DOHH2 (cell line): ENCODE data around the gene CFAP46.

Experiments used
- H3F3A ChIP-seq: fragments of 200-600 bp; sonication (generic), shearing (Covaris generic); 2 replicates; pipeline ENCODE4 v1.6.0; 2016; ENCODE audit warnings: antibody characterized with exemption, mild to moderate bottlenecking; ENCODE audit not compliant: control insufficient read depth, insufficient read depth
- H3K27ac ChIP-seq: fragments of 200-600 bp; sonication (generic); 2 replicates; pipeline ENCODE4 v1.5.1; 2014; ENCODE audit warnings: low read depth, mild to moderate bottlenecking, low read length, moderate library complexity
- H3K27me3 ChIP-seq: fragments of 200-600 bp; sonication (generic); 2 replicates; pipeline ENCODE4 v1.6.1; 2014; ENCODE audit warnings: mild to moderate bottlenecking, low read length, mixed read lengths; ENCODE audit not compliant: control insufficient read depth
- H3K36me3 ChIP-seq: fragments of 200-600 bp; sonication (generic); 2 replicates; pipeline ENCODE4 v1.6.1; 2014; ENCODE audit warnings: mild to moderate bottlenecking, low read length, moderate library complexity, mixed read lengths; ENCODE audit not compliant: control insufficient read depth
- H3K4me1 ChIP-seq: fragments of 200-600 bp; sonication (generic); 2 replicates; pipeline ENCODE4 v1.6.1; 2014; ENCODE audit warnings: mild to moderate bottlenecking, low read length, mixed read lengths; ENCODE audit not compliant: control insufficient read depth
- H3K4me2 ChIP-seq: fragments of 200-600 bp; sonication (generic); 2 replicates; pipeline ENCODE4 v1.6.0; 2014; ENCODE audit warnings: mild to moderate bottlenecking, low read length, moderate library complexity
- H3K4me3 ChIP-seq: fragments of 200-600 bp; sonication (generic); 2 replicates; pipeline ENCODE4 v1.5.1; 2014; ENCODE audit warnings: mild to moderate bottlenecking, low read length, mixed read lengths
- H3K79me2 ChIP-seq: fragments of 200-600 bp; sonication (generic); 2 replicates; pipeline ENCODE4 v1.6.1; 2014; ENCODE audit warnings: mild to moderate bottlenecking, low read length, mixed read lengths; ENCODE audit not compliant: control insufficient read depth
- H3K9me2 ChIP-seq: fragments of 200-600 bp; sonication (generic); replicated peaks from 2 replicates; pipeline ENCODE4 v1.6.1; 2014; ENCODE audit warnings: mild to moderate bottlenecking, low read length, mixed read lengths; ENCODE audit not compliant: control insufficient read depth
- H3K9me3 ChIP-seq: fragments of 200-600 bp; sonication (generic); 2 replicates; pipeline ENCODE4 v1.6.1; 2014; ENCODE audit warnings: antibody characterized with exemption, low read length, mixed read lengths; ENCODE audit not compliant: control insufficient read depth, insufficient read depth
- H4K20me1 ChIP-seq: fragments of 200-600 bp; sonication (generic); 2 replicates; pipeline ENCODE4 v1.6.0; 2014; ENCODE audit warnings: low read depth, mild to moderate bottlenecking, antibody characterized with exemption, low read length, moderate library complexity; ENCODE audit not compliant: control insufficient read depth, insufficient read depth
- EZH2phosphoT487 ChIP-seq: fragments of 200-600 bp; sonication (generic); IDR thresholded peaks from 2 replicates; pipeline ENCODE4 v1.6.1; 2017; ENCODE audit warnings: borderline replicate concordance, mild to moderate bottlenecking, antibody characterized with exemption, low read length, moderate library complexity, mixed read lengths
- TF ChIP-seq, protein P1 (sequence below): fragments of 200-600 bp; sonication (generic); IDR thresholded peaks from one replicate; pipeline ENCODE4 v1.5.1; 2014; ENCODE audit warnings: antibody characterized with exemption, mild to moderate bottlenecking, low read depth, low read length; ENCODE audit not compliant: poor library complexity, severe bottlenecking

Gene CFAP46

DNA sequence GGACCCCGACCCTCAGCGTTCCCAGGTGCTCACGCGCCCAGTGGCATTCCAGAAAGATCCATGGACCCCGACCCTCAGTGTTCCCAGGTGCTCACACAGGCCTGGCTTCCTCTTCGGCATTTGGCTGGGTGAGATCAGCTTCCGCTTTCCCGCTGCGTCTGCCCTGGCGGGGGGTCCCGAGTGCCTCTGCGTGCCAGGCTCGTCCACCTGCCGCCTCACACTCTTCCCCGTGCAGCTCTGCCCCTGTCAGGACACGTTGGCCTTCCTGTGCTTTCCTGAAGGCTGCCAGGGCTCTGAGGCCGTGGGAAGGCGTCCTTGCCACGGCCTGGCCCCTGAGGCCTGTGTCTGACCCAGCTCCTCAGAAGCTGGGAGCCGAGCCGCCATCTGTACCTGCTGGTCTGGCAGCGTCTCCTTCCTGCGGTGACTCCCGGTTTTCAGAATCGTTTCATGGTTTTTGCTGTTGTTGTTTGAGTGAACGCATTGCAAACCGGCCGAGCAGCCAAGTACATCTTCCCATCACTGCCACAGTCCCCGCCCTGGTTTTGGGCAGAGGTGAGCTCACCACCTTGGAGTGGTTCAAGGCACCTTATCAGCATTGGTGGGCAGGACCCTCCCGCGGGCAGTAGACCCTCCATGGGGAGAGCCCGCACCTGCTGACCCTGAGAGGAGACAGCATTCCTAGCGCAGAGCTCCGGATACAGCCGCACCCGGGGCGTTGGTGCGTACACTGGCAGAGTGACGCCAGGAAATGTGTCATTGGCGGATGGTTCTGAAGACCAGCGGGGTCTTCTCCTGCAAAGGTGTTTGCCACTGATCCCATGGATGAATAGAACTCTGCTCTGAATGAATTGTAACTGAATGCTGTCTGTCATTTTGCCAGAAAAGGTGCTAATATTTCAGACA, 173.8 kb downstream of the CFAP46 start:
- H3F3A ChIP-seq: no peaks in the 10 kb centered on the region; the same call in 1 of the 2 replicates
- peaks cover 64% of the 10 kb centered on the region for H3K9me3 ChIP-seq
- H3K27ac ChIP-seq: no peak overlapping the region
- no peaks in the 10 kb centered on the region for H3K4me1 ChIP-seq
- TF ChIP-seq, protein P1, sequence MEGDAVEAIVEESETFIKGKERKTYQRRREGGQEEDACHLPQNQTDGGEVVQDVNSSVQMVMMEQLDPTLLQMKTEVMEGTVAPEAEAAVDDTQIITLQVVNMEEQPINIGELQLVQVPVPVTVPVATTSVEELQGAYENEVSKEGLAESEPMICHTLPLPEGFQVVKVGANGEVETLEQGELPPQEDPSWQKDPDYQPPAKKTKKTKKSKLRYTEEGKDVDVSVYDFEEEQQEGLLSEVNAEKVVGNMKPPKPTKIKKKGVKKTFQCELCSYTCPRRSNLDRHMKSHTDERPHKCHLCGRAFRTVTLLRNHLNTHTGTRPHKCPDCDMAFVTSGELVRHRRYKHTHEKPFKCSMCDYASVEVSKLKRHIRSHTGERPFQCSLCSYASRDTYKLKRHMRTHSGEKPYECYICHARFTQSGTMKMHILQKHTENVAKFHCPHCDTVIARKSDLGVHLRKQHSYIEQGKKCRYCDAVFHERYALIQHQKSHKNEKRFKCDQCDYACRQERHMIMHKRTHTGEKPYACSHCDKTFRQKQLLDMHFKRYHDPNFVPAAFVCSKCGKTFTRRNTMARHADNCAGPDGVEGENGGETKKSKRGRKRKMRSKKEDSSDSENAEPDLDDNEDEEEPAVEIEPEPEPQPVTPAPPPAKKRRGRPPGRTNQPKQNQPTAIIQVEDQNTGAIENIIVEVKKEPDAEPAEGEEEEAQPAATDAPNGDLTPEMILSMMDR: no peak
- TF ChIP-seq EZH2phosphoT487: no peak
- no peaks in the 10 kb centered on the region for H3K36me3 ChIP-seq
- H3K4me2 ChIP-seq: no peak overlapping the region
- no peak overlapping the region for H3K4me3 ChIP-seq
- no peaks in the 10 kb centered on the region for H3K79me2 ChIP-seq
- no peaks in the 10 kb centered on the region for H3K27me3 ChIP-seq
- no peaks in the 10 kb centered on the region for H3K9me2 ChIP-seq
- no peaks in the 10 kb centered on the region for H4K20me1 ChIP-seq

DNA sequence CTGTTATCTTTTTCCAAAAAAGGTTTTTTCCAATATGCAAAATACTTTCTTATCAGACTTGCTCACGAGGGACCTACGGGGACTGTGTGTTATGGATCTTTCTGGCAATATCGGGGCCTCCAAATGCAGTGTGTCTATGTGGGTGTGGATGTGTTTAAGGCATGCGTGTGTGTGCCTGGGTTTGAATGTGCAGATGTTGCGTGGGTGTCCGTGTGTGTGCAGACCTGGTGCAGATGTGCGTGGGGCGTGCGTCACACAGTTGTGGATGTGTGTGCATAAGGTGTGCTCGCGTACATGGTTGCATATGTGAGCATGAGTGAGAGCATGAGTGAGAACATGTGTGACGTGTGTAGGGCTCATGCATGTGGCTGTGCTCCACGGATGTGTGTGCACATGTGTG, 176.1 kb downstream of the CFAP46 start:
- H3K9me3 ChIP-seq: peaks cover 59% of the 10 kb centered on the region
- H3F3A ChIP-seq: no peaks in the 10 kb centered on the region
- no peaks in the 10 kb centered on the region for H3K9me2 ChIP-seq
- no peaks in the 10 kb centered on the region for H3K27me3 ChIP-seq
- H3K36me3 ChIP-seq: no peaks in the 10 kb centered on the region
- H3K4me2 ChIP-seq: no peak overlapping the region
- H4K20me1 ChIP-seq: no peaks in the 10 kb centered on the region
- no peaks in the 10 kb centered on the region for H3K79me2 ChIP-seq
- TF ChIP-seq EZH2phosphoT487: no peak
- TF ChIP-seq, protein P1: no peak
- H3K4me1 ChIP-seq: no peaks in the 10 kb centered on the region
- H3K27ac ChIP-seq: no peak overlapping the region
- H3K4me3 ChIP-seq: no peak overlapping the region

DNA sequence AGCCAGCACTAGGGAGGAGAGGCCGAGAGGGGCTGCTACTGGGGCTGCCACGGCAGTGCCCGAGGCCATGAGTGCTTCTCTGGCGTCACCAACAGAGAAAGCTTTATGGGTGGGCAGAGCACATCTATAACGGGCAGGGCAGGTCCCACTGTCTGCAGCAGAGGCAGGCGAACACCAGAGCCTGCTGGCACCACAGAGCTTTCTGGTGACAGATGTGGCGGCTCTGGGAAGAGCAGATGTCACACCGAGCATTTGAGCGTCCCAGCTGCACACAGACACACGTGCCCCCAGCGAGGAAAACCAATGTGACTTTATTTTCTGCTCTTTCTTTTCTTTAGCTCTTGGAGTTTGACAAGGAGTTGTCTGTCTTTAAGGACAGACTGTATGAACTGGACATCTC, 176.9 kb downstream of the CFAP46 start:
- TF ChIP-seq, protein P1: no peak
- no peak for TF ChIP-seq EZH2phosphoT487
- Histone ChIP-seq H3K9me3 (peaks cover 55% of the 10 kb centered on the region; the same call in 1 of the 2 replicates), H3K9me2 (no peaks in the 10 kb centered on the region), H4K20me1 (no peaks in the 10 kb centered on the region), H3F3A (no peaks in the 10 kb centered on the region), H3K4me3 (no peak overlapping the region), H3K27ac (no peak overlapping the region), H3K27me3 (no peaks in the 10 kb centered on the region), H3K79me2 (no peaks in the 10 kb centered on the region), H3K36me3 (no peaks in the 10 kb centered on the region), H3K4me2 (no peak overlapping the region), H3K4me1 (no peaks in the 10 kb centered on the region)
